CD8-positive, alpha-beta memory T cell (primary cell): ENCODE results near the gene SPTBN5. TPM values are rescaled to one million over a fixed set of nuclear protein-coding genes. Genes with fewer than 3 reads are reported as not detected.

Source experiments
- CTCF ChIA-PET: fragments of 350-600 bp; sonication (Branson Sonifier 250); formaldehyde crosslinking; loops from one replicate; lab custom pipeline; 2021; ENCODE audit warnings: antibody characterized with exemption; lab: Charles Lee
- POLR2A ChIA-PET: fragments of 350-600 bp; sonication (Branson Sonifier 250); formaldehyde crosslinking; loops from one replicate; lab custom pipeline; 2021; ENCODE audit warnings: antibody characterized with exemption; lab: Charles Lee
- DNase-seq, 5 donors: peaks; one replicate each; pipeline versions ENCODE4 v3.0.0 to v3.0.0-alpha.2; 2020 to 2022; ENCODE audit warnings: mixed read lengths in 1 of 5
- H3K27ac ChIP-seq: one replicate; pipeline ENCODE4 v1.7.0; 2013; ENCODE audit warnings: low read depth, mild to moderate bottlenecking, low read length, moderate library complexity
- H3K27me3 ChIP-seq: 2 replicates; pipeline ENCODE4 v1.7.0; 2013; ENCODE audit warnings: low read length, mild to moderate bottlenecking; ENCODE audit not compliant: insufficient read depth, poor library complexity, severe bottlenecking
- H3K36me3 ChIP-seq: 2 replicates; pipeline ENCODE4 v1.7.0; 2013; ENCODE audit warnings: mild to moderate bottlenecking, low read length, moderate library complexity; ENCODE audit not compliant: insufficient read depth
- H3K4me1 ChIP-seq: 2 replicates; pipeline ENCODE4 v1.7.0; 2013; ENCODE audit warnings: mild to moderate bottlenecking, low read length, moderate library complexity; ENCODE audit not compliant: insufficient read depth
- H3K4me3 ChIP-seq: 2 replicates; pipeline ENCODE4 v1.7.0; 2013; ENCODE audit warnings: mild to moderate bottlenecking, low read length
- H3K9me3 ChIP-seq: 2 replicates; pipeline ENCODE4 v1.7.0; 2013; ENCODE audit warnings: mild to moderate bottlenecking, low read length
- H3K27ac Mint-ChIP-seq, 8 donors: one replicate each; pipeline ENCODE4 v1.8.0; 2020 to 2021; ENCODE audit warnings: mixed read lengths in 8 of 8, mild to moderate bottlenecking in 6 of 8, inconsistent platforms in 3 of 8, moderate library complexity in 3 of 8
- H3K27me3 Mint-ChIP-seq, 2 donors: one replicate each; pipeline ENCODE4 v1.8.0; 2020 to 2021; ENCODE audit warnings: mixed read lengths in 2 of 2, mild to moderate bottlenecking in 1 of 2, moderate library complexity in 1 of 2
- H3K36me3 Mint-ChIP-seq, 3 donors: one replicate each; pipeline ENCODE4 v1.8.0; 2020 to 2021; ENCODE audit warnings: mixed read lengths in 3 of 3, inconsistent platforms in 1 of 3, mild to moderate bottlenecking in 1 of 3
- H3K4me1 Mint-ChIP-seq, 3 donors: one replicate each; pipeline ENCODE4 v1.8.0; 2020 to 2021; ENCODE audit warnings: mixed read lengths in 3 of 3, inconsistent platforms in 1 of 3, mild to moderate bottlenecking in 1 of 3
- H3K4me3 Mint-ChIP-seq, 7 donors: one replicate each; pipeline ENCODE4 v1.8.0; 2020 to 2021; ENCODE audit warnings: mixed read lengths in 7 of 7, mild to moderate bottlenecking in 6 of 7, moderate library complexity in 4 of 7, inconsistent platforms in 2 of 7
- H3K9me3 Mint-ChIP-seq, 5 donors: one replicate each; pipeline ENCODE4 v1.8.0; 2020 to 2022; ENCODE audit warnings: mixed read lengths in 5 of 5, mild to moderate bottlenecking in 3 of 5, moderate library complexity in 2 of 5, inconsistent platforms in 1 of 5
- polyA plus RNA-seq: library from polyadenylated mRNA; unstranded; fragments of 300-500 nt; fragmentation: Illumina TruSeq; gene quantifications from one replicate; pipeline ENCODE4 v1.2.3, GENCODE V29; 2021
- total RNA-seq, 2 experiments: library from RNA; stranded (reverse); gene quantifications; one replicate each; pipeline ENCODE4 v1.2.3, GENCODE V29; 2021

Gene SPTBN5
- total and polyA plus RNA-seq, 3 experiments from 2014 or later, result 0.31 to 0.39 TPM; not detected in 1

GRCh38 chr15:41829959-41830646, 63.8 kb downstream of the SPTBN5 start:
- Histone ChIP-seq H3K4me3 (no peak overlapping the region), H3K27me3 (no peaks in the 10 kb centered on the region), H3K4me1 (peaks cover 45% of the 10 kb centered on the region), H3K36me3 (peaks cover 4% of the 10 kb centered on the region), H3K9me3 (no peaks in the 10 kb centered on the region), H3K27ac (no peak overlapping the region)
- no peak for DNase-seq
- Mint-ChIP-seq H3K36me3 (peaks cover 4 to 46% (median 4%) of the 10 kb centered on the region in 3 donors), H3K4me1 (peaks cover 50 to 70% (median 59%) of the 10 kb centered on the region in 3 donors), H3K27ac (peak overlapping the region in 2 of 8 donors; percentile 29 to 55), H3K9me3 (no peaks in the 10 kb centered on the region), H3K27me3 (peaks cover 0 to 3% of the 10 kb centered on the region in 2 donors), H3K4me3 (peak overlapping the region in 4 of 7 donors; percentile 6 to 82 (median 33))
- ChIA-PET CTCF (interaction anchor here (1.4 to 1.6 kb wide), 2 partner anchors 18 to 56 kb away, joined by 4 to 5 read pairs; partner anchors contain the start of gene MAPKBP1), POLR2A (no interaction called here)

GRCh38 chr15:41828807-41829141, 65.1 kb downstream of the SPTBN5 start:
- Histone ChIP-seq H3K36me3 (no peaks in the 10 kb centered on the region), H3K27ac (peak overlapping the region; percentile 73), H3K4me3 (peak overlapping the region; percentile 77), H3K4me1 (peaks cover 43% of the 10 kb centered on the region), H3K9me3 (no peaks in the 10 kb centered on the region), H3K27me3 (no peaks in the 10 kb centered on the region)
- CTCF ChIA-PET, result interaction anchor here (1.0 kb wide), 1 partner anchor 54 kb away, joined by 3 read pairs; the partner anchor contains the start of gene MAPKBP1
- Mint-ChIP-seq H3K4me1 (peaks cover 46 to 60% (median 51%) of the 10 kb centered on the region in 3 donors), H3K9me3 (no peaks in the 10 kb centered on the region), H3K36me3 (peaks cover 4 to 46% (median 4%) of the 10 kb centered on the region in 3 donors), H3K27ac (peak overlapping the region; percentile 8 to 99 (median 87)), H3K4me3 (peak overlapping the region; percentile 82 to 98 (median 91)), H3K27me3 (peaks cover 0 to 3% of the 10 kb centered on the region in 2 donors)
- POLR2A ChIA-PET, result interaction anchor here (0.5 to 1.6 kb wide), 2 partner anchors 66 to 284 kb away, joined by 4 to 5 read pairs; no protein-coding TSS in a partner anchor
- DNase-seq, result no peak

GRCh38 chr15:41827880-41828806, 65.7 kb downstream of the SPTBN5 start, which contains the start of gene JMJD7:
Gene JMJD7 (plus strand): TSS chr15:41828092. CDS start chr15:41828125, 33 bp downstream.
- DNase-seq, result peak; percentile 87 to 99 (median 93)
- H3K4me3 ChIP-seq, result peak within 1 kb of the TSS; percentile 77
- H3K4me1 ChIP-seq, result peaks cover 38% of the 10 kb centered on the region
- no peaks in the 10 kb centered on the region for H3K9me3 Mint-ChIP-seq
- H3K27ac ChIP-seq, result peak within 1 kb of the TSS; percentile 73
- peaks cover 4 to 50% (median 4%) of the 10 kb centered on the region in 3 donors for H3K36me3 Mint-ChIP-seq
- H3K36me3 ChIP-seq, result no peaks in the 10 kb centered on the region
- peaks cover 0 to 3% of the 10 kb centered on the region in 2 donors for H3K27me3 Mint-ChIP-seq
- peak within 1 kb of the TSS; percentile 82 to 98 (median 91) for H3K4me3 Mint-ChIP-seq
- ChIA-PET CTCF (interaction anchor here (1.0 to 1.9 kb wide), 5 partner anchors 17 to 79 kb away, joined by 3 to 8 read pairs (median 4); partner anchors contain the start of gene MAPKBP1), POLR2A (interaction anchor here (0.7 to 1.6 kb wide), 4 partner anchors 13 to 109 kb away, joined by 3 to 7 read pairs (median 4); partner anchors contain the start of gene MAPKBP1)
- no peaks in the 10 kb centered on the region for H3K9me3 ChIP-seq
- peak within 1 kb of the TSS; percentile 67 to 99 (median 94) for H3K27ac Mint-ChIP-seq
- no peaks in the 10 kb centered on the region for H3K27me3 ChIP-seq
- peaks cover 40 to 55% (median 47%) of the 10 kb centered on the region in 3 donors for H3K4me1 Mint-ChIP-seq

GRCh38 chr15:41827290-41827879, 66.5 kb downstream of the SPTBN5 start:
- Mint-ChIP-seq H3K4me3 (peak overlapping the region; percentile 82 to 98 (median 91)), H3K9me3 (no peaks in the 10 kb centered on the region), H3K27me3 (peaks cover 0 to 3% of the 10 kb centered on the region in 2 donors), H3K27ac (peak overlapping the region; percentile 67 to 97 (median 94)), H3K36me3 (peaks cover 0 to 48% (median 0%) of the 10 kb centered on the region in 3 donors), H3K4me1 (peaks cover 33 to 48% (median 40%) of the 10 kb centered on the region in 3 donors)
- Histone ChIP-seq H3K4me3 (peak overlapping the region; percentile 77), H3K27me3 (no peaks in the 10 kb centered on the region), H3K9me3 (no peaks in the 10 kb centered on the region), H3K36me3 (no peaks in the 10 kb centered on the region), H3K27ac (peak overlapping the region; percentile 9), H3K4me1 (peaks cover 31% of the 10 kb centered on the region)
- DNase-seq, result peak in 2 of 5 donors; percentile 33 to 54
- POLR2A ChIA-PET, result interaction anchor here (0.6 to 1.6 kb wide), 4 partner anchors 45 to 110 kb away, joined by 3 to 7 read pairs (median 4); partner anchors contain the start of gene MAPKBP1
- CTCF ChIA-PET, result interaction anchor here (0.9 to 1.9 kb wide), 8 partner anchors 16 to 80 kb away, joined by 3 to 8 read pairs (median 4); partner anchors contain the start of gene MAPKBP1

- Histone ChIP-seq H3K4me3 (no peak overlapping the region), H3K27me3 (no peaks in the 10 kb centered on the region), H3K4me1 (peaks cover 16% of the 10 kb centered on the region), H3K9me3 (no peaks in the 10 kb centered on the region), H3K27ac (no peak overlapping the region), H3K36me3 (peaks cover 3% of the 10 kb centered on the region)
- CTCF ChIA-PET, result interaction anchor here (0.9 to 3.0 kb wide), 3 partner anchors 50 to 79 kb away, joined by 4 to 11 read pairs (median 6); partner anchors contain the start of gene MAPKBP1
- peak overlapping the region in 6 of 8 donors; percentile 17 to 82 (median 62) for H3K27ac Mint-ChIP-seq
- no peaks in the 10 kb centered on the region for H3K9me3 Mint-ChIP-seq
- H3K4me3 Mint-ChIP-seq, result peak overlapping the region; percentile 56 to 92 (median 79)
- DNase-seq, result no peak
- POLR2A ChIA-PET, result no interaction called here
- no peaks in the 10 kb centered on the region for H3K27me3 Mint-ChIP-seq
- H3K4me1 Mint-ChIP-seq, result peaks cover 17 to 32% (median 24%) of the 10 kb centered on the region in 3 donors
- peaks cover 0 to 46% (median 0%) of the 10 kb centered on the region in 3 donors for H3K36me3 Mint-ChIP-seq
Measured at GRCh38 chr15:41825572-41826535, 68.0 kb downstream of the SPTBN5 start.

- no peak for DNase-seq
- H3K27ac ChIP-seq, result no peak overlapping the region
- no peaks in the 10 kb centered on the region for H3K27me3 ChIP-seq
- CTCF ChIA-PET, result interaction anchor here (3.0 kb wide), 1 partner anchor 52 kb away, joined by 11 read pairs; the partner anchor contains the start of gene MAPKBP1
- peaks cover 3% of the 10 kb centered on the region for H3K36me3 ChIP-seq
- H3K9me3 ChIP-seq, result no peaks in the 10 kb centered on the region
- no peak overlapping the region for H3K4me3 ChIP-seq
- peak overlapping the region in 3 of 8 donors; percentile 23 to 64 (median 25) for H3K27ac Mint-ChIP-seq
- H3K4me1 ChIP-seq, result peaks cover 14% of the 10 kb centered on the region
- no peaks in the 10 kb centered on the region for H3K27me3 Mint-ChIP-seq
- POLR2A ChIA-PET, result no interaction called here
- H3K9me3 Mint-ChIP-seq, result no peaks in the 10 kb centered on the region
- peak overlapping the region in 1 of 7 donors; percentile 16 for H3K4me3 Mint-ChIP-seq
- H3K36me3 Mint-ChIP-seq, result peaks cover 0 to 52% (median 0%) of the 10 kb centered on the region in 3 donors
- peaks cover 17 to 25% (median 20%) of the 10 kb centered on the region in 3 donors for H3K4me1 Mint-ChIP-seq
Measured at GRCh38 chr15:41825145-41825544, 68.7 kb downstream of the SPTBN5 start.
